ENCODE data around the gene LPP.

The LPP gene

GRCh38 chr3:188360364-188360881, 206.5 kb downstream of the LPP start:
- DNase-seq (ENCODE audit: low spot score) (no peak), ATAC-seq (ENCODE audit: low read depth) (no peak)
- H3K9me3 ChIP-seq (ENCODE audit: severe bottlenecking): no peaks in the 10 kb centered on the region
- no peak overlapping the region for H3K27ac ChIP-seq (ENCODE audit: poor library complexity, severe bottlenecking)
- H3K4me3 ChIP-seq (ENCODE audit: severe bottlenecking): no peak overlapping the region
- peaks cover 6% of the 10 kb centered on the region for H3K4me1 ChIP-seq (ENCODE audit: insufficient read depth, poor library complexity, severe bottlenecking)
- TF ChIP-seq CTCF (IDR thresholded peaks at IDR 0.05; ENCODE audit: poor library complexity, severe bottlenecking): no peak
- no peaks in the 10 kb centered on the region for H3K36me3 ChIP-seq (ENCODE audit: low read depth)
- H3K27me3 ChIP-seq (ENCODE audit: insufficient read depth, poor library complexity, severe bottlenecking): no peaks in the 10 kb centered on the region

- Histone ChIP-seq H3K27ac (ENCODE audit: poor library complexity, severe bottlenecking) (no peak overlapping the region), H3K4me3 (ENCODE audit: severe bottlenecking) (no peak overlapping the region), H3K36me3 (ENCODE audit: low read depth) (no peaks in the 10 kb centered on the region), H3K27me3 (ENCODE audit: insufficient read depth, poor library complexity, severe bottlenecking) (no peaks in the 10 kb centered on the region), H3K4me1 (ENCODE audit: insufficient read depth, poor library complexity, severe bottlenecking) (peaks cover 6% of the 10 kb centered on the region), H3K9me3 (ENCODE audit: severe bottlenecking) (no peaks in the 10 kb centered on the region)
- no peak for TF ChIP-seq CTCF (IDR thresholded peaks at IDR 0.05; ENCODE audit: poor library complexity, severe bottlenecking)
- no peak for DNase-seq (ENCODE audit: low spot score)
- ATAC-seq (ENCODE audit: low read depth): no peak
Measured at GRCh38 chr3:188361888-188362287, 207.9 kb downstream of the LPP start.

GRCh38 chr3:188362405-188362831, 208.5 kb downstream of the LPP start:
- DNase-seq (ENCODE audit: low spot score): no peak
- Histone ChIP-seq H3K27me3 (ENCODE audit: insufficient read depth, poor library complexity, severe bottlenecking) (no peaks in the 10 kb centered on the region), H3K4me3 (ENCODE audit: severe bottlenecking) (no peak overlapping the region), H3K36me3 (ENCODE audit: low read depth) (no peaks in the 10 kb centered on the region), H3K4me1 (ENCODE audit: insufficient read depth, poor library complexity, severe bottlenecking) (peaks cover 6% of the 10 kb centered on the region), H3K27ac (ENCODE audit: poor library complexity, severe bottlenecking) (no peak overlapping the region), H3K9me3 (ENCODE audit: severe bottlenecking) (no peaks in the 10 kb centered on the region)
- peak; percentile 41 for TF ChIP-seq CTCF (IDR thresholded peaks at IDR 0.05; ENCODE audit: poor library complexity, severe bottlenecking)
- peak; percentile 95 for ATAC-seq (ENCODE audit: low read depth)

GRCh38 chr3:188365184-188365583, 211.2 kb downstream of the LPP start:
- ATAC-seq (ENCODE audit: low read depth) (no peak), DNase-seq (ENCODE audit: low spot score) (no peak)
- H3K9me3 ChIP-seq (ENCODE audit: severe bottlenecking): no peaks in the 10 kb centered on the region
- no peaks in the 10 kb centered on the region for H3K36me3 ChIP-seq (ENCODE audit: low read depth)
- TF ChIP-seq CTCF (IDR thresholded peaks at IDR 0.05; ENCODE audit: poor library complexity, severe bottlenecking): no peak
- H3K27me3 ChIP-seq (ENCODE audit: insufficient read depth, poor library complexity, severe bottlenecking): no peaks in the 10 kb centered on the region
- no peak overlapping the region for H3K27ac ChIP-seq (ENCODE audit: poor library complexity, severe bottlenecking)
- H3K4me3 ChIP-seq (ENCODE audit: severe bottlenecking): no peak overlapping the region
- peaks cover 6% of the 10 kb centered on the region for H3K4me1 ChIP-seq (ENCODE audit: insufficient read depth, poor library complexity, severe bottlenecking)

DNA sequence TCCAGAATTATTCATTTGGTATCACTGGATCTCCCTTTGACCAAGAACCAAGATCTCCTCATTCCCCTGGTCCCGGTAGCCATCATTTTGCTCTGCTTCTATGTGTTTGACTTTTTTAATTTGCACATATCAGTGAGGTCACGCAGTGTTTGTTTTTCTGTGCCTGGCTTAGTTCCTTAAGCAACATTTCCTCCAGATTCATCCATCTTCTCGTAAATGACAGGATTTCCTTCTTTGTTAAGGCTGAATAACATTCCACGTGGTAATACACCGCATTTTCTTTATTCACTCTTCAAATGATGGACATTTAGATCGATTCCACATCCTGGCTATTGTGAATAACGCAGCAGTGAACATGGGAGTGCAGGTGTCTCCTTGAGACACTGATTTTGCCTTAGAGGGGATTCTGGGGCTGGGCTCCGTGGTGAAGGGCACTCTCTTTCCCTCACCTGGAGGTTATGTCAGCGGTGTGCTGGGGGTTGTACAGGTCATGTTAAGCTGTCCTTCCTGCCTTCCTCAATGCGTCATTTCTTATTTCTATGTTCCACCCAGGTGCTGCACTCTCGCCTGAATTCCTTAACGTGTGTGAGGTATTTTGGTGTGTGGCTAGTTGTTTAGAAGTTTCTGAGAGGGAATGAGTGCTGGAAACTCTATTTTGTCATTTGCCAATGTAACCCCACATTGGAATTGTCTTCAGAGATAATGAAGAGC, 212.2 kb downstream of the LPP start:
- H3K27ac ChIP-seq (ENCODE audit: poor library complexity, severe bottlenecking): no peak overlapping the region
- TF ChIP-seq CTCF (IDR thresholded peaks at IDR 0.05; ENCODE audit: poor library complexity, severe bottlenecking): no peak

More for the DNA sequence above, 212.2 kb downstream of the LPP start:
- ATAC-seq (ENCODE audit: low read depth): no peak
- no peak for DNase-seq (ENCODE audit: low spot score)
- Histone ChIP-seq H3K4me3 (ENCODE audit: severe bottlenecking) (no peak overlapping the region), H3K36me3 (ENCODE audit: low read depth) (no peaks in the 10 kb centered on the region), H3K9me3 (ENCODE audit: severe bottlenecking) (no peaks in the 10 kb centered on the region), H3K4me1 (ENCODE audit: insufficient read depth, poor library complexity, severe bottlenecking) (peaks cover 6% of the 10 kb centered on the region), H3K27me3 (ENCODE audit: insufficient read depth, poor library complexity, severe bottlenecking) (no peaks in the 10 kb centered on the region)
